H9 (cell line): Measurements from ENCODE around the gene GNG3. TPM values are rescaled to one million over a fixed set of nuclear protein-coding genes. Genes with fewer than 3 reads are reported as not detected.

Experiments
- DNase-seq: peaks from one replicate; pipeline ENCODE4 v3.0.0-alpha.2; 2017
- H2AFZ ChIP-seq: one replicate; pipeline ENCODE4 v1.6.1; 2013; ENCODE audit warnings: mild to moderate bottlenecking, low read length, control low read depth, moderate library complexity
- H2AK5ac ChIP-seq: 2 replicates; pipeline ENCODE4 v1.6.1; 2013; ENCODE audit warnings: low read length, control low read depth, mixed read lengths; ENCODE audit not compliant: insufficient read length
- H2BK120ac ChIP-seq: one replicate; pipeline ENCODE4 v1.6.1; 2013; ENCODE audit warnings: low read depth, mild to moderate bottlenecking, low read length, control low read depth, inconsistent platforms; ENCODE audit not compliant: poor library complexity, severe bottlenecking
- H2BK12ac ChIP-seq: 2 replicates; pipeline ENCODE4 v1.6.1; 2013; ENCODE audit warnings: low read length, control low read depth, mixed read lengths, low read depth; ENCODE audit not compliant: insufficient read length
- H2BK15ac ChIP-seq: 2 replicates; pipeline ENCODE4 v1.6.1; 2013; ENCODE audit warnings: low read depth, low read length, control low read depth
- H2BK20ac ChIP-seq: one replicate; pipeline ENCODE4 v1.6.1; 2013; ENCODE audit warnings: low read depth, mild to moderate bottlenecking, low read length, control low read depth, inconsistent platforms; ENCODE audit not compliant: poor library complexity, severe bottlenecking
- H2BK5ac ChIP-seq: 2 replicates; pipeline ENCODE4 v1.6.1; 2013; ENCODE audit warnings: low read length, control low read depth, mixed read lengths; ENCODE audit not compliant: insufficient read length
- H3K14ac ChIP-seq: 2 replicates; pipeline ENCODE4 v1.6.1; 2013; ENCODE audit warnings: low read length, control low read depth; ENCODE audit not compliant: insufficient read depth
- H3K18ac ChIP-seq: 2 replicates; pipeline ENCODE4 v1.6.1; 2013; ENCODE audit warnings: low read depth, mild to moderate bottlenecking, mixed read lengths, low read length, control low read depth; ENCODE audit not compliant: insufficient read length
- H3K23ac ChIP-seq: 2 replicates; pipeline ENCODE4 v1.6.1; 2013; ENCODE audit warnings: low read length, control low read depth, mixed read lengths, low read depth; ENCODE audit not compliant: insufficient read length
- H3K23me2 ChIP-seq: 2 replicates; pipeline ENCODE4 v1.6.1; 2013; ENCODE audit warnings: low read depth, mild to moderate bottlenecking, mixed read lengths, low read length, control low read depth; ENCODE audit not compliant: insufficient read length, poor library complexity, severe bottlenecking
- H3K27ac ChIP-seq: 2 replicates; pipeline ENCODE4 v1.5.1; 2013; ENCODE audit warnings: low read length, control low read depth, mixed read lengths, low read depth; ENCODE audit not compliant: insufficient read length
- H3K27me3 ChIP-seq: 2 replicates; pipeline ENCODE4 v1.6.1; 2013; ENCODE audit warnings: low read length, control low read depth, inconsistent platforms; ENCODE audit not compliant: insufficient read depth
- H3K4ac ChIP-seq: 2 replicates; pipeline ENCODE4 v1.6.1; 2013; ENCODE audit warnings: low read depth, mild to moderate bottlenecking, control low read depth, inconsistent platforms, low read length, moderate library complexity
- H3K4me1 ChIP-seq: 2 replicates; pipeline ENCODE4 v1.6.1; 2013; ENCODE audit warnings: low read length, control low read depth, inconsistent platforms; ENCODE audit not compliant: insufficient read depth
- H3K4me2 ChIP-seq: 2 replicates; pipeline ENCODE4 v1.6.1; 2013; ENCODE audit warnings: low read length, control low read depth, mixed read lengths; ENCODE audit not compliant: insufficient read length, insufficient read depth
- H3K56ac ChIP-seq: 2 replicates; pipeline ENCODE4 v1.6.1; 2013; ENCODE audit warnings: low read depth, mild to moderate bottlenecking, mixed read lengths, low read length, control low read depth; ENCODE audit not compliant: insufficient read length
- H3K79me1 ChIP-seq: 2 replicates; pipeline ENCODE4 v1.6.1; 2013; ENCODE audit warnings: low read depth, mild to moderate bottlenecking, moderate library complexity, low read length, control low read depth, inconsistent platforms; ENCODE audit not compliant: insufficient read depth, poor library complexity, severe bottlenecking
- H3K79me2 ChIP-seq: 2 replicates; pipeline ENCODE4 v1.6.1; 2013; ENCODE audit warnings: low read length, control low read depth, inconsistent platforms; ENCODE audit not compliant: insufficient read depth
- H3K9ac ChIP-seq: 2 replicates; pipeline ENCODE4 v1.6.1; 2013; ENCODE audit warnings: low read length, control low read depth, mixed read lengths; ENCODE audit not compliant: insufficient read length; ENCODE audit errors: extremely low read depth
- H3K9me3 ChIP-seq: one replicate; pipeline ENCODE4 v1.6.1; 2013; ENCODE audit warnings: low read depth, low read length, inconsistent platforms; ENCODE audit not compliant: control insufficient read depth
- H3T11ph ChIP-seq: one replicate; pipeline ENCODE4 v1.6.1; 2013; ENCODE audit warnings: mild to moderate bottlenecking, low read length, control low read depth, inconsistent platforms
- H4K20me1 ChIP-seq: one replicate; pipeline ENCODE4 v1.6.1; 2013; ENCODE audit not compliant: control insufficient read depth, insufficient read length, insufficient read depth
- H4K5ac ChIP-seq: 2 replicates; pipeline ENCODE4 v1.6.1; 2013; ENCODE audit warnings: low read depth, mild to moderate bottlenecking, mixed read lengths, low read length, control low read depth; ENCODE audit not compliant: insufficient read length
- H4K8ac ChIP-seq: replicated peaks from 2 replicates; pipeline ENCODE4 v1.6.1; 2013; ENCODE audit warnings: low read length, control low read depth, mixed read lengths, low read depth; ENCODE audit not compliant: insufficient read length
- H4K91ac ChIP-seq: 2 replicates; pipeline ENCODE4 v1.6.1; 2013; ENCODE audit warnings: low read depth, mild to moderate bottlenecking, moderate library complexity, mixed read lengths, low read length, control low read depth; ENCODE audit not compliant: insufficient read length
- H3K27ac Mint-ChIP-seq, 3 experiments: 2 replicates in 2 of 3; 3 replicates in 1 of 3; pipeline ENCODE4 v1.8.0; 2020 to 2021; ENCODE audit warnings: mixed read lengths in 3 of 3, mild to moderate bottlenecking in 1 of 3, moderate library complexity in 1 of 3
- H3K27me3 Mint-ChIP-seq: 2 replicates; pipeline ENCODE4 v1.8.0; 2021; ENCODE audit warnings: low read depth, mild to moderate bottlenecking, moderate library complexity, mixed read lengths
- H3K36me3 Mint-ChIP-seq, 3 experiments: 2 replicates in 2 of 3; 3 replicates in 1 of 3; pipeline ENCODE4 v1.8.0; 2020 to 2021; ENCODE audit warnings: low read depth in 3 of 3, mixed read lengths in 3 of 3; ENCODE audit not compliant: insufficient read depth in 1 of 3
- H3K4me1 Mint-ChIP-seq, 2 experiments: 2 replicates each; pipeline ENCODE4 v1.8.0; 2020; ENCODE audit warnings: mixed read lengths in 2 of 2
- H3K4me3 Mint-ChIP-seq, 2 experiments: 2 replicates in 1 of 2; 3 replicates in 1 of 2; pipeline ENCODE4 v1.8.0; 2020 to 2021; ENCODE audit warnings: mild to moderate bottlenecking in 2 of 2, mixed read lengths in 2 of 2, moderate library complexity in 1 of 2
- H3K9me3 Mint-ChIP-seq, 2 experiments: 2 replicates in 1 of 2; 3 replicates in 1 of 2; pipeline ENCODE4 v1.8.0; 2020; ENCODE audit warnings: mild to moderate bottlenecking in 2 of 2, mixed read lengths in 2 of 2, moderate library complexity in 1 of 2
- total RNA-seq: library from RNA; stranded (reverse); gene quantifications from 2 replicates; pipeline ENCODE4 v1.2.1, GENCODE V29; 2021
- TF ChIP-seq, protein P1 (sequence below): fragments of 200-600 bp; sonication (generic); conservative IDR thresholded peaks from 3 replicates; pipeline ENCODE4 v1.8.0; 2021; ENCODE audit warnings: antibody characterized with exemption, mild to moderate bottlenecking

The GNG3 gene
- total RNA-seq, 1 experiment from 2014 or later = 3.2 TPM

DNA sequence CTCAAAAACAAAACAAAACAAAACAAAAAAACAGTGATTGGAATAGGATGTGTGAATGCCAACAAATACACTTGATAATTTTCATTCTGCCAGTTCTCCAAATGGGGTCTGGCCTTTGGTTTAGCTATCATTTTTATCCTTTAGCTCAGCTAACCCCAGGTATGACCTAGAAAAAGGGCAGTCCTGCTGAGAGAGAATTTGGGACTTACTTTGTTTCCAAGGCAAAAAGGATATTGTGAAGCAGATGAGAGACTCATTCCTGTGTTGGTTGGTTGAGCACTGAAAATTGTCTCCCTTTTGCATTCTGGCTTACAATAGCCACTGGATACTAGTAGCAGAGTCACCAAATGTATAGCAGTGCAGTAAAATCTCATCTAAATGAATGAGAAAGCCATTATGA lies 29.7 kb downstream of the GNG3 start:
- Histone ChIP-seq H4K8ac (no peak overlapping the region), H3K9ac (no peak overlapping the region), H2AK5ac (no peak overlapping the region), H3K4me1 (no peaks in the 10 kb centered on the region), H3K9me3 (no peaks in the 10 kb centered on the region), H3K27ac (no peak overlapping the region), H3K18ac (no peak overlapping the region), H4K91ac (no peak overlapping the region), H3K23ac (no peak overlapping the region), H4K5ac (no peak overlapping the region), H2BK15ac (no peak overlapping the region), H3K79me2 (no peaks in the 10 kb centered on the region), H3K23me2 (no peaks in the 10 kb centered on the region), H4K20me1 (no peaks in the 10 kb centered on the region), H3K56ac (no peak overlapping the region), H3K14ac (no peak overlapping the region), H2BK120ac (no peak overlapping the region), H2AFZ (no peak overlapping the region), H3T11ph (no peak overlapping the region), H2BK20ac (no peak overlapping the region), H2BK12ac (no peak overlapping the region), H2BK5ac (no peak overlapping the region), H3K27me3 (no peaks in the 10 kb centered on the region), H3K79me1 (no peaks in the 10 kb centered on the region), H3K4ac (no peak overlapping the region), H3K4me2 (no peak overlapping the region)
- H3K27ac Mint-ChIP-seq = no peak overlapping the region
- peaks cover 18 to 52% (median 40%) of the 10 kb centered on the region in 3 experiments; a peak in 6 of 7 replicates for H3K36me3 Mint-ChIP-seq
- no peaks in the 10 kb centered on the region for H3K27me3 Mint-ChIP-seq
- TF ChIP-seq, protein P1, sequence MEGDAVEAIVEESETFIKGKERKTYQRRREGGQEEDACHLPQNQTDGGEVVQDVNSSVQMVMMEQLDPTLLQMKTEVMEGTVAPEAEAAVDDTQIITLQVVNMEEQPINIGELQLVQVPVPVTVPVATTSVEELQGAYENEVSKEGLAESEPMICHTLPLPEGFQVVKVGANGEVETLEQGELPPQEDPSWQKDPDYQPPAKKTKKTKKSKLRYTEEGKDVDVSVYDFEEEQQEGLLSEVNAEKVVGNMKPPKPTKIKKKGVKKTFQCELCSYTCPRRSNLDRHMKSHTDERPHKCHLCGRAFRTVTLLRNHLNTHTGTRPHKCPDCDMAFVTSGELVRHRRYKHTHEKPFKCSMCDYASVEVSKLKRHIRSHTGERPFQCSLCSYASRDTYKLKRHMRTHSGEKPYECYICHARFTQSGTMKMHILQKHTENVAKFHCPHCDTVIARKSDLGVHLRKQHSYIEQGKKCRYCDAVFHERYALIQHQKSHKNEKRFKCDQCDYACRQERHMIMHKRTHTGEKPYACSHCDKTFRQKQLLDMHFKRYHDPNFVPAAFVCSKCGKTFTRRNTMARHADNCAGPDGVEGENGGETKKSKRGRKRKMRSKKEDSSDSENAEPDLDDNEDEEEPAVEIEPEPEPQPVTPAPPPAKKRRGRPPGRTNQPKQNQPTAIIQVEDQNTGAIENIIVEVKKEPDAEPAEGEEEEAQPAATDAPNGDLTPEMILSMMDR = no peak
- H3K4me3 Mint-ChIP-seq = no peak overlapping the region
- no peaks in the 10 kb centered on the region for H3K4me1 Mint-ChIP-seq
- no peak for DNase-seq
- no peaks in the 10 kb centered on the region for H3K9me3 Mint-ChIP-seq
